HepG2 (cell line): ENCODE measurements around the gene MYH16. TPM values are rescaled to one million over a fixed set of nuclear protein-coding genes. Genes with fewer than 3 reads are reported as not detected.
A peak's percentile ranks its signal among the peaks of the same experiment; 100 is the strongest.

Experiments used
- BHLHE40 ChIP-seq: IDR thresholded peaks from 2 replicates; pipeline ENCODE4 v1.6.1; 2011; ENCODE audit warnings: low read length, improper control_type of control experiment
- FOXA1 ChIP-seq, 2 experiments: fragments of 450-650 bp in 1 of 2; sonication (generic) in 1 of 2; formaldehyde crosslinking in 1 of 2; IDR thresholded peaks; 2 replicates each; pipeline versions ENCODE4 v1.4.0 to v1.6.1; 2016 to 2020; ENCODE audit warnings: missing genetic modification reagents in 1 of 2
- HDAC1 ChIP-seq: sonication (generic); formaldehyde crosslinking; IDR thresholded peaks from 2 replicates; pipeline ENCODE4 v1.5.1; 2020; ENCODE audit warnings: mild to moderate bottlenecking, missing genetic modification reagents
- HINFP ChIP-seq: sonication (generic); formaldehyde crosslinking; IDR thresholded peaks from 2 replicates; pipeline ENCODE4 v1.4.0; 2020; ENCODE audit warnings: low read depth, mild to moderate bottlenecking, missing genetic modification reagents
- KDM5A ChIP-seq: fragments of 200-600 bp; sonication (generic); IDR thresholded peaks from 2 replicates; pipeline ENCODE4 v1.7.0; 2018; ENCODE audit warnings: antibody characterized with exemption, mild to moderate bottlenecking, low read length, borderline replicate concordance
- MBNL3 ChIP-seq: fragments of 250-450 bp; sonication (Bioruptor Pico); conservative IDR thresholded peaks from 2 replicates; pipeline ENCODE4 v1.8.0; 2022; ENCODE audit warnings: mild to moderate bottlenecking, inconsistent platforms
- NR2F6 ChIP-seq, 2 experiments: IDR thresholded peaks; 2 replicates each; pipeline ENCODE4 v1.6.1; 2016; ENCODE audit warnings: antibody characterized with exemption in 1 of 2, mild to moderate bottlenecking in 1 of 2
- POGZ ChIP-seq: sonication (generic); formaldehyde crosslinking; IDR thresholded peaks from 2 replicates; pipeline ENCODE4 v1.4.0; 2020; ENCODE audit warnings: mild to moderate bottlenecking, missing genetic modification reagents
- RFXANK ChIP-seq: IDR thresholded peaks from 2 replicates; pipeline ENCODE4 v1.6.1; 2016
- SKI ChIP-seq: fragments of 450-650 bp; IDR thresholded peaks from one replicate; pipeline ENCODE4 v1.6.1; 2018; ENCODE audit warnings: mild to moderate bottlenecking; ENCODE audit not compliant: partially characterized antibody
- THYN1 ChIP-seq: sonication (generic); formaldehyde crosslinking; IDR thresholded peaks from 2 replicates; pipeline ENCODE4 v1.8.1; 2023; ENCODE audit warnings: low read depth, mild to moderate bottlenecking, moderate library complexity, missing genetic modification reagents, borderline replicate concordance
- TP53 ChIP-seq: sonication (generic); formaldehyde crosslinking; conservative IDR thresholded peaks from 2 replicates; pipeline ENCODE4 v1.4.0; 2020; ENCODE audit warnings: missing genetic modification reagents
- ZNF251 ChIP-seq: sonication (generic); formaldehyde crosslinking; IDR thresholded peaks from 2 replicates; pipeline ENCODE4 v1.9.0; 2021; ENCODE audit warnings: mild to moderate bottlenecking, missing genetic modification reagents
- ZSCAN31 ChIP-seq: sonication (generic); formaldehyde crosslinking; IDR thresholded peaks from 2 replicates; pipeline ENCODE4 v1.5.0; 2020; ENCODE audit warnings: low read depth, mild to moderate bottlenecking, missing genetic modification reagents
- polyA plus RNA-seq, 8 experiments: library from polyadenylated mRNA; depleted of rRNA in 3 of 8; stranded (reverse) in 7 of 8; unstranded in 1 of 8; fragments of >200 nt; fragmentation: Illumina TruSeq in 4 of 8; extraction: Trizol in 4 of 8; gene quantifications; 2 replicates each; pipeline versions ENCODE4 v1.2.1 to v1.2.3, GENCODE V29; 2011 to 2016; ENCODE audit warnings: low read depth in 4 of 8, missing spikeins in 1 of 8, mixed read lengths in 1 of 8; ENCODE audit not compliant: insufficient read depth in 1 of 8
- total RNA-seq, 5 experiments: library from RNA; depleted of rRNA; stranded (reverse); fragments of >200 nt; fragmentation: Illumina TruSeq; extraction: Trizol; gene quantifications; 2 replicates each; pipeline ENCODE4 v1.2.3, GENCODE V29; 2016; ENCODE audit warnings: low read depth in 1 of 5
- TF ChIP-seq, protein P1 (sequence below): sonication (generic); formaldehyde crosslinking; IDR thresholded peaks from 2 replicates; pipeline ENCODE4 v1.5.0; 2020; ENCODE audit warnings: missing genetic modification reagents, mild to moderate bottlenecking, borderline replicate concordance
- TF ChIP-seq, protein P2 (sequence below): sonication (generic); formaldehyde crosslinking; IDR thresholded peaks from 2 replicates; pipeline ENCODE4 v1.4.0; 2020; ENCODE audit warnings: low read depth, missing genetic modification reagents
- TF ChIP-seq, protein P3 (sequence below): sonication (generic); formaldehyde crosslinking; IDR thresholded peaks from 2 replicates; pipeline ENCODE4 v1.5.0; 2020; ENCODE audit warnings: mild to moderate bottlenecking, missing genetic modification reagents

MYH16 gene
- total and polyA plus RNA-seq, 2 of the 13 experiments (the other 11 are each of a cell fraction or from before 2014, with no cell fraction given) = 0.05 to 0.15 TPM

DNA sequence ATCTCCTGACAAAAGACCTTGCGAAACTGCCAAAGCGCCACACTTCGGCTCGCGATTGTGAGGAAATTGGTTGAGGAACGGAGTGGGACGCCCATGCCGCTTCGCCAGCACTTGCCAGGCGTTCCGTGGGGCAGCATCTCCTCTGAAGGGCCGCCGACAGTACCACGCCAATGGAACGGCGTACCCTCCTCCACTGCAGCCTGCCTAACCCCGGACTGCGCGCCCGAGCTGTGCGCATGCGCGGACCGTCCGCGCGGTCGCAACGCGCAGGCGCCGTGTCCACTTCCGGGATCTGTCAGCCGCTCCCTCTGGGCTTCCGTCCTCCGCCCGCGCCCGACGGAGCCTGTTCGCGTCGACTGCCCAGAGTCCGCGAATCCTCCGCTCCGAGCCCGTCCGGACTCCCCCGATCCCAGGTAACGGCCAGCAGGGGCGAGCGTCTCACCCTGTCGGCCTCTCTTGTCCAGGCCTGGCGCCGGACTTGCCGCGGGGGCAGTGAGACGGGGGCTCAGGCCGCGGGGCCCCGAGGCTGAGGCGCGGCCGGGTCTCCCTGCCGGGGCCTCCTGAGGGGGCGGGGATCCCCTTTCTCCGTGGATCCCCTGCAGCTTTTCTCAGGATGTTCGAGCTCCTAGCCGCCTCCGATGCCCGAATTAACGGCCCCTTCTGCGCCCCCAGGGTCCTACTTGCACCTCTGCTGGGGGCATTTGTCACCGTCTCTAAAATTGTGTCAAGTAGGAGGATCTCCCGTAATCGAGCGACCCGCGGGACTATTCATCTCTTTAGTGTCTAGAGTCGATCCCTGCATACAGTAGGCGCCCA is 53.2 kb downstream of the MYH16 start, which contains the start of gene ARPC1A (continued):
- TF ChIP-seq MBNL3 (CRISPR knock-in tag) (no peak), FOXA1 (IDR thresholded peaks at IDR 0.05) (no peak), FOXA1 (CRISPR knock-in tag; IDR thresholded peaks at IDR 0.05) (no peak), BHLHE40 (0 out of 2 replicates have a peak, but pooled peaks have one; percentile 6), NR2F6 (IDR thresholded peaks at IDR 0.05) (no peak), NR2F6 (CRISPR knock-in tag; IDR thresholded peaks at IDR 0.05) (peak; percentile 63; the same call in 1 of the 2 replicates), POGZ (CRISPR knock-in tag) (peak; percentile 80), SKI (no peak), ZSCAN31 (peak; percentile 80), HDAC1 (peak; percentile 95), ZNF251 (CRISPR knock-in tag) (no peak), RFXANK (CRISPR knock-in tag) (no peak), TP53 (CRISPR knock-in tag) (peak; percentile 94), HINFP (CRISPR knock-in tag) (peak; percentile 93; the same call in 1 of the 2 replicates), THYN1 (CRISPR knock-in tag) (no peak), KDM5A (peak; percentile 66; the same call in 1 of the 2 replicates)
- TF ChIP-seq, protein P1, sequence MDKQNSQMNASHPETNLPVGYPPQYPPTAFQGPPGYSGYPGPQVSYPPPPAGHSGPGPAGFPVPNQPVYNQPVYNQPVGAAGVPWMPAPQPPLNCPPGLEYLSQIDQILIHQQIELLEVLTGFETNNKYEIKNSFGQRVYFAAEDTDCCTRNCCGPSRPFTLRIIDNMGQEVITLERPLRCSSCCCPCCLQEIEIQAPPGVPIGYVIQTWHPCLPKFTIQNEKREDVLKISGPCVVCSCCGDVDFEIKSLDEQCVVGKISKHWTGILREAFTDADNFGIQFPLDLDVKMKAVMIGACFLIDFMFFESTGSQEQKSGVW (CRISPR knock-in tag) = no peak
- TF ChIP-seq, protein P2, sequence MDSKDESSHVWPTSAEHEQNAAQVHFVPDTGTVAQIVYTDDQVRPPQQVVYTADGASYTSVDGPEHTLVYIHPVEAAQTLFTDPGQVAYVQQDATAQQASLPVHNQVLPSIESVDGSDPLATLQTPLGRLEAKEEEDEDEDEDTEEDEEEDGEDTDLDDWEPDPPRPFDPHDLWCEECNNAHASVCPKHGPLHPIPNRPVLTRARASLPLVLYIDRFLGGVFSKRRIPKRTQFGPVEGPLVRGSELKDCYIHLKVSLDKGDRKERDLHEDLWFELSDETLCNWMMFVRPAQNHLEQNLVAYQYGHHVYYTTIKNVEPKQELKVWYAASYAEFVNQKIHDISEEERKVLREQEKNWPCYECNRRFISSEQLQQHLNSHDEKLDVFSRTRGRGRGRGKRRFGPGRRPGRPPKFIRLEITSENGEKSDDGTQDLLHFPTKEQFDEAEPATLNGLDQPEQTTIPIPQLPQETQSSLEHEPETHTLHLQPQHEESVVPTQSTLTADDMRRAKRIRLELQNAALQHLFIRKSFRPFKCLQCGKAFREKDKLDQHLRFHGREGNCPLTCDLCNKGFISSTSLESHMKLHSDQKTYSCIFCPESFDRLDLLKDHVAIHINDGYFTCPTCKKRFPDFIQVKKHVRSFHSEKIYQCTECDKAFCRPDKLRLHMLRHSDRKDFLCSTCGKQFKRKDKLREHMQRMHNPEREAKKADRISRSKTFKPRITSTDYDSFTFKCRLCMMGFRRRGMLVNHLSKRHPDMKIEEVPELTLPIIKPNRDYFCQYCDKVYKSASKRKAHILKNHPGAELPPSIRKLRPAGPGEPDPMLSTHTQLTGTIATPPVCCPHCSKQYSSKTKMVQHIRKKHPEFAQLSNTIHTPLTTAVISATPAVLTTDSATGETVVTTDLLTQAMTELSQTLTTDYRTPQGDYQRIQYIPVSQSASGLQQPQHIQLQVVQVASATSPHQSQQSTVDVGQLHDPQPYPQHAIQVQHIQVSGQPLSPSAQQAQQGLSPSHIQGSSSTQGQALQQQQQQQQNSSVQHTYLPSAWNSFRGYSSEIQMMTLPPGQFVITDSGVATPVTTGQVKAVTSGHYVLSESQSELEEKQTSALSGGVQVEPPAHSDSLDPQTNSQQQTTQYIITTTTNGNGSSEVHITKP (CRISPR knock-in tag) = peak; percentile 66; the same call in 1 of the 2 replicates
- TF ChIP-seq, protein P3, sequence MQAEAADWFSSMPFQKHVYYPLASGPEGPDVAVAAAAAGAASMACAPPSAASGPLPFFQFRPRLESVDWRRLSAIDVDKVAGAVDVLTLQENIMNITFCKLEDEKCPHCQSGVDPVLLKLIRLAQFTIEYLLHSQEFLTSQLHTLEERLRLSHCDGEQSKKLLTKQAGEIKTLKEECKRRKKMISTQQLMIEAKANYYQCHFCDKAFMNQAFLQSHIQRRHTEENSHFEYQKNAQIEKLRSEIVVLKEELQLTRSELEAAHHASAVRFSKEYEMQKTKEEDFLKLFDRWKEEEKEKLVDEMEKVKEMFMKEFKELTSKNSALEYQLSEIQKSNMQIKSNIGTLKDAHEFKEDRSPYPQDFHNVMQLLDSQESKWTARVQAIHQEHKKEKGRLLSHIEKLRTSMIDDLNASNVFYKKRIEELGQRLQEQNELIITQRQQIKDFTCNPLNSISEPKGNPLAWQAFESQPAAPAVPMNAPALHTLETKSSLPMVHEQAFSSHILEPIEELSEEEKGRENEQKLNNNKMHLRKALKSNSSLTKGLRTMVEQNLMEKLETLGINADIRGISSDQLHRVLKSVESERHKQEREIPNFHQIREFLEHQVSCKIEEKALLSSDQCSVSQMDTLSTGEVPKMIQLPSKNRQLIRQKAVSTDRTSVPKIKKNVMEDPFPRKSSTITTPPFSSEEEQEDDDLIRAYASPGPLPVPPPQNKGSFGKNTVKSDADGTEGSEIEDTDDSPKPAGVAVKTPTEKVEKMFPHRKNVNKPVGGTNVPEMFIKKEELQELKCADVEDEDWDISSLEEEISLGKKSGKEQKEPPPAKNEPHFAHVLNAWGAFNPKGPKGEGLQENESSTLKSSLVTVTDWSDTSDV = no peak
